Trophoblast cell (in vitro differentiated cells and primary cell): ENCODE data around the gene CES2.

Experiments
- DNase-seq, 2 donors: peaks; one replicate each; pipeline ENCODE4 v3.0.0-alpha.2; 2016
- H2AFZ ChIP-seq: 2 replicates; pipeline ENCODE4 v1.6.1; 2013; ENCODE audit warnings: low read length, moderate library complexity, mild to moderate bottlenecking; ENCODE audit not compliant: insufficient read depth, poor library complexity
- H2AK5ac ChIP-seq: 2 replicates; pipeline ENCODE4 v1.6.1; 2013; ENCODE audit warnings: mild to moderate bottlenecking, low read length
- H2BK120ac ChIP-seq: 2 replicates; pipeline ENCODE4 v1.6.1; 2013; ENCODE audit warnings: low read length, mild to moderate bottlenecking, moderate library complexity; ENCODE audit not compliant: insufficient read depth, poor library complexity
- H2BK12ac ChIP-seq: 2 replicates; pipeline ENCODE4 v1.6.1; 2013; ENCODE audit warnings: mild to moderate bottlenecking, low read length, moderate library complexity
- H2BK5ac ChIP-seq: 2 replicates; pipeline ENCODE4 v1.6.1; 2013; ENCODE audit warnings: low read length, low read depth, moderate library complexity, mild to moderate bottlenecking; ENCODE audit not compliant: poor library complexity
- H3K14ac ChIP-seq: 2 replicates; pipeline ENCODE4 v1.6.1; 2013; ENCODE audit warnings: mild to moderate bottlenecking, low read length
- H3K18ac ChIP-seq: 2 replicates; pipeline ENCODE4 v1.6.1; 2013; ENCODE audit warnings: mild to moderate bottlenecking, low read length
- H3K23ac ChIP-seq: 2 replicates; pipeline ENCODE4 v1.6.1; 2013; ENCODE audit warnings: low read length
- H3K27ac ChIP-seq: 2 replicates; pipeline ENCODE4 v1.5.1; 2013; ENCODE audit warnings: low read depth, mild to moderate bottlenecking, inconsistent platforms, low read length, moderate library complexity
- H3K27me3 ChIP-seq: 2 replicates; pipeline ENCODE4 v1.6.1; 2013; ENCODE audit warnings: inconsistent platforms, mild to moderate bottlenecking, low read length, moderate library complexity; ENCODE audit not compliant: insufficient read depth
- H3K36me3 ChIP-seq, 2 experiments: 1 replicate in 1 of 2; 2 replicates in 1 of 2; pipeline ENCODE4 v1.6.1; 2013; ENCODE audit warnings: low read length in 2 of 2, mild to moderate bottlenecking in 2 of 2, moderate library complexity in 1 of 2; ENCODE audit not compliant: insufficient read depth in 2 of 2, control insufficient read depth in 1 of 2
- H3K4ac ChIP-seq: 2 replicates; pipeline ENCODE4 v1.6.1; 2013; ENCODE audit warnings: low read depth, mild to moderate bottlenecking, low read length, moderate library complexity
- H3K4me1 ChIP-seq, 2 experiments: 1 replicate in 1 of 2; 2 replicates in 1 of 2; pipeline ENCODE4 v1.6.1; 2013; ENCODE audit warnings: low read length in 2 of 2, mild to moderate bottlenecking in 2 of 2, moderate library complexity in 1 of 2; ENCODE audit not compliant: insufficient read depth in 2 of 2, control insufficient read depth in 1 of 2
- H3K4me2 ChIP-seq: 2 replicates; pipeline ENCODE4 v1.6.1; 2013; ENCODE audit warnings: inconsistent platforms, mild to moderate bottlenecking, low read length, moderate library complexity
- H3K4me3 ChIP-seq: 2 replicates; pipeline ENCODE4 v1.5.1; 2013; ENCODE audit warnings: mild to moderate bottlenecking, low read depth, low read length, inconsistent platforms
- H3K79me1 ChIP-seq: one replicate; pipeline ENCODE4 v1.6.1; 2013; ENCODE audit warnings: low read length
- H3K79me2 ChIP-seq: 2 replicates; pipeline ENCODE4 v1.6.1; 2013; ENCODE audit warnings: low read length, mild to moderate bottlenecking; ENCODE audit not compliant: control insufficient read depth, insufficient read depth, poor library complexity
- H3K9ac ChIP-seq: 2 replicates; pipeline ENCODE4 v1.6.1; 2013; ENCODE audit warnings: mild to moderate bottlenecking, low read length
- H3K9me3 ChIP-seq: 2 replicates; pipeline ENCODE4 v1.6.1; 2013; ENCODE audit warnings: low read depth, mild to moderate bottlenecking, control low read depth, inconsistent platforms, low read length; ENCODE audit not compliant: insufficient read depth
- H4K12ac ChIP-seq: 2 replicates; pipeline ENCODE4 v1.6.1; 2013; ENCODE audit warnings: low read depth, mild to moderate bottlenecking, low read length, moderate library complexity
- H4K8ac ChIP-seq: 2 replicates; pipeline ENCODE4 v1.6.1; 2013; ENCODE audit warnings: low read depth, mild to moderate bottlenecking, low read length, moderate library complexity
- H4K91ac ChIP-seq: one replicate; pipeline ENCODE4 v1.6.1; 2013; ENCODE audit warnings: low read depth, mild to moderate bottlenecking, low read length, moderate library complexity
- WGBS: extraction: QIAGEN DNeasy Blood & Tissue Kit; methylation state at CpG from one replicate; pipeline ENCODE4 v1.1.7; 2013; ENCODE audit warnings: missing lambda C conversion rate; ENCODE audit not compliant: insufficient read length, insufficient coverage; ENCODE audit errors: extremely low coverage; 5-methylcytosine and 5-hydroxymethylcytosine counted together

The CES2 gene

DNA sequence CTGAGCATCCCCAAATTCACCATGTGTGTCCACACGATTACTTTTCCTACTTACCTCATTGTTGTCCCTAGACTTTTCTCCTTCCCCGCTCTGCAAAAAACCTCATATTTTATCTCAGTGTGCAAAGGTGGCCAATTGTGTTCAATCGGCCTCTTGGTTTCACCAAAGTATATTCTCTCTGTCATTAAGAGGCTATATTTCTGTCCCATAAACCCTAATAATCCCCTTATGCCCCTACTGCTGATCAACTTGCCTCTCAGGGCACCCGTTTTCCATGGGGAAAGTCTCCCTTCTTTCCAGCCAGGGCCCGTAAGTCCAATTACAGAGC lies 11.6 kb downstream of the CES2 start:
- Histone ChIP-seq H2AFZ (no peak overlapping the region), H4K8ac (no peak overlapping the region), H3K14ac (no peak overlapping the region), H3K36me3 (peaks cover 19 to 20% of the 10 kb centered on the region in 2 experiments), H3K18ac (no peak overlapping the region), H3K4me3 (no peak overlapping the region), H3K27ac (no peak overlapping the region), H2AK5ac (no peak overlapping the region), H3K27me3 (peaks cover 21% of the 10 kb centered on the region), H4K12ac (no peak overlapping the region), H3K4me2 (no peak overlapping the region), H2BK120ac (no peak overlapping the region), H2BK5ac (no peak overlapping the region), H3K4ac (no peak overlapping the region), H3K23ac (no peak overlapping the region), H3K79me2 (no peaks in the 10 kb centered on the region), H3K79me1 (no peaks in the 10 kb centered on the region), H3K9ac (no peak overlapping the region), H2BK12ac (no peak overlapping the region), H3K9me3 (peaks cover 2% of the 10 kb centered on the region), H3K4me1 (no peaks in the 10 kb centered on the region), H4K91ac (no peak overlapping the region)
- DNase-seq = no peak
- WGBS = no CpG with 5 or more reads among the region's 5 CpGs

DNA sequence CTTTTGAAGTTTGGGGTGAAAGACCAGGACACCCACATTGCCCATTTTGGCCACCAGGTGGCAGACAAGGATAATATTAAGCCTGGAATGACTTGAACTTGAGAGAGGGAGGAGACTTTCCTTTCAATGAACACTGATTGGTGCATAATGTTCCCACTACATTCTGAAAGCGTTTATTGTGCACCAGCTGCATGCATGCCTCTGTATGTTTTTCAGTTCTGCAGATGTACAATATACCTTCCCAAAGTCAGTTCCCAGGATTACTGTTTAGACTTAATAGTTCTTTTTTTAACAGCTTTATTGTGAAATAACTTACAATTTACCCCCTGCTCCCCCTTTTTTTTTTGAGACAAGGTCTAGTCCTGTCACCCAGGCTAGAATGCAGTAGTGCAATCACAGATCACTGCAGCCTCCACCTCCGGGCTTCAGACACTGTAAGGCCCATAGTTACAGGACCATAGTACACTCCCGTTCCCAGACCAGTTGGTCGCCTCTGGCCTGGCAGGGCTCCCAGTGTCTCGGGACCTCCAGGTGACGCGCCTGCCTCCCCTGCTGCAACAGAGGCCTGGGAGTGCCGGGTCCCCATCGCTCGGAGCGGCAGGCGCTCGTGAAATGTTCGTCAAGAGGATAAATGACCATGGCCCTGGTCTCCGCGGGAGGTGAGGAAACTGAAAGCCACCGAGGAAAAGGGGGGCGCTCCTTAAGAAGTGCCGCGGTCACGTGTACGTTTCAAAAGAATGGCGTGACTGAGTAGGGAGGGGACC lies 12.2 kb downstream of the CES2 start:
- Histone ChIP-seq H3K14ac (no peak overlapping the region), H4K12ac (no peak overlapping the region), H2BK120ac (no peak overlapping the region), H4K8ac (no peak overlapping the region), H3K9ac (no peak overlapping the region), H4K91ac (no peak overlapping the region), H2AK5ac (no peak overlapping the region), H2AFZ (no peak overlapping the region), H3K4ac (no peak overlapping the region), H3K27ac (no peak overlapping the region), H3K79me1 (no peaks in the 10 kb centered on the region), H3K18ac (no peak overlapping the region), H3K23ac (no peak overlapping the region), H2BK12ac (no peak overlapping the region), H3K4me2 (no peak overlapping the region), H3K4me1 (no peaks in the 10 kb centered on the region), H3K27me3 (peaks cover 21% of the 10 kb centered on the region), H2BK5ac (no peak overlapping the region), H3K36me3 (peaks cover 14 to 15% of the 10 kb centered on the region in 2 experiments), H3K9me3 (peaks cover 3% of the 10 kb centered on the region), H3K79me2 (no peaks in the 10 kb centered on the region), H3K4me3 (no peak overlapping the region)
- DNase-seq = peak; percentile 58 to 86
- no CpG with 5 or more reads among the region's 23 CpGs for WGBS

DNA sequence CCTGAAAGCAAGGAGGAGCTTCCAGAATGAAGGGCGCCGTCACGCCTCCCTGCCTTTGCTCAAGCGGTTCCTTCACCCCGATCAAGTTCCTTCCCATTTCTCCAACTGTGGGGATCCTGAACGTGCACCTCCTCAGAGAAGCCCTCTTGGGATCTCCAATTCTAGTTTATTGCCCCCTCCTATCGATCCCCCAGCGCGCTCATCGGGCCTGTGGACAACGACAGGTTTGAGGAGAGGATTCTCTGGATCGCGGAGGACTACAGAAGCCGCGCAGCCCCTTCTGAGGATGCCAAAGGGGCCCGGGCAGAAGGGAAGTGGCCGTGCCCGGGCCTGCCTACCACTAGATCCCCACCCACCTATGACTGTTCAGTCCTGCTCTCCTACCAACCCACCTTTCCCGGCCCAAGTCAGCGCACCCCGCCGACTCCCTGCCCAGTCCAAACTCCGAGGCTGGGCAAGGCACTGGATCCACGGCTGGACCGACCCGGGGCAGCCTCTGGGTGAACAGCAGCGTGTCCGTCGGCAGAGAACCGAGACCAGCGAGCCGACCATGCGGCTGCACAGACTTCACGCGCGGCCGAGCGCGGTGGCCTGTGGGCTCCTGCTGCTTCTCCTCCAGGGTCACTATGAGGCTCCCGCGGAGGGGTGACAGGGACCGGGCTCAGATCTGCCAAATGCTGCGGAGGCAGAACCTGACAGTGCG lies 13.0 kb downstream of the CES2 start:
- Histone ChIP-seq H3K4me2 (no peak overlapping the region), H4K91ac (no peak overlapping the region)

DNA sequence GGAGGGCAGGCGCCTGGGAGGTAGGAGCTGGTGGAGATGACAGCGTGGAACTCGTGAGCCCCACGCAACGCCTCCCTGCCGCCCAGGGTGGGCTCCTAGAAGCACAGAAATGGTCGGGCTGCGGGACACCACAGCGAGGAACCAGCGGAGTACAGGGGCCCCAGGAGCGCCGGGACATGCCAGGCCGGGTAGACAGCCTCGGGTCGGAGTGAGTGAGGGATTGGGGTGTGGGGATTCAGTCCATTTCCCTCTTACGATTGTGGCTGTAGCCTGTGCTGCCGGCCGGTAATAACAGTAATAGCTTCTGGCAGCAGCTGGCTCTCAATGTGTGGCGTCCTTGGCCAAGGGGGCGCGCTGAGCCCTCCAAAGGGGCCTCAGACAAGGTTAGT lies 13.5 kb downstream of the CES2 start:
- no peak overlapping the region for H4K12ac ChIP-seq
- H3K27me3 ChIP-seq = peaks cover 21% of the 10 kb centered on the region
- no peak overlapping the region for H3K4ac ChIP-seq
- no CpG with 5 or more reads among the region's 21 CpGs for WGBS
- no peak overlapping the region for H3K4me2 ChIP-seq
- no peaks in the 10 kb centered on the region for H3K79me2 ChIP-seq
- H3K18ac ChIP-seq = no peak overlapping the region
- no peak overlapping the region for H2BK5ac ChIP-seq
- H3K4me1 ChIP-seq = no peaks in the 10 kb centered on the region
- no peak for DNase-seq
- no peak overlapping the region for H4K91ac ChIP-seq
- no peak overlapping the region for H4K8ac ChIP-seq
- H3K36me3 ChIP-seq = peaks cover 1 to 2% of the 10 kb centered on the region in 2 experiments
- H2BK12ac ChIP-seq = no peak overlapping the region
- H3K9me3 ChIP-seq = peaks cover 1% of the 10 kb centered on the region
- H2AFZ ChIP-seq = no peak overlapping the region
- H2AK5ac ChIP-seq = no peak overlapping the region
- H3K9ac ChIP-seq = no peak overlapping the region
- H3K14ac ChIP-seq = no peak overlapping the region
- H3K79me1 ChIP-seq = no peaks in the 10 kb centered on the region
- H2BK120ac ChIP-seq = no peak overlapping the region
- H3K23ac ChIP-seq = no peak overlapping the region
- no peak overlapping the region for H3K4me3 ChIP-seq
- H3K27ac ChIP-seq = no peak overlapping the region

More for the DNA sequence above, 13.0 kb downstream of the CES2 start:
- Histone ChIP-seq H2AK5ac (no peak overlapping the region), H3K79me2 (no peaks in the 10 kb centered on the region), H3K36me3 (peaks cover 6 to 7% of the 10 kb centered on the region in 2 experiments), H3K9ac (no peak overlapping the region), H2BK12ac (no peak overlapping the region), H3K79me1 (no peaks in the 10 kb centered on the region), H3K9me3 (peaks cover 3% of the 10 kb centered on the region), H3K4me3 (no peak overlapping the region), H2BK120ac (no peak overlapping the region), H3K18ac (no peak overlapping the region), H4K12ac (no peak overlapping the region), H2BK5ac (no peak overlapping the region), H3K14ac (no peak overlapping the region), H2AFZ (no peak overlapping the region), H3K27ac (no peak overlapping the region), H3K4ac (no peak overlapping the region), H3K23ac (no peak overlapping the region), H4K8ac (no peak overlapping the region), H3K27me3 (peaks cover 21% of the 10 kb centered on the region), H3K4me1 (no peaks in the 10 kb centered on the region)
- no CpG with 5 or more reads among the region's 44 CpGs for WGBS
- no peak for DNase-seq
